Neuronal stem cell (in vitro differentiated cells): ENCODE results near the gene DDX23.
A peak's percentile ranks its signal among the peaks of the same experiment; 100 is the strongest.

ENCODE experiments used
- DNase-seq: peaks from one replicate; pipeline ENCODE4 v3.0.0-alpha.2; 2013; ENCODE audit warnings: low spot score
- H2AFZ ChIP-seq: one replicate; pipeline ENCODE4 v1.6.1; 2013; ENCODE audit warnings: mild to moderate bottlenecking, low read length, inconsistent platforms
- H2AK5ac ChIP-seq: 2 replicates; pipeline ENCODE4 v1.6.1; 2013; ENCODE audit warnings: low read depth, mild to moderate bottlenecking, inconsistent platforms, low read length, moderate library complexity, mixed read lengths
- H2BK120ac ChIP-seq: 2 replicates; pipeline ENCODE4 v1.6.1; 2013; ENCODE audit warnings: low read depth, mild to moderate bottlenecking, inconsistent platforms, low read length, moderate library complexity, mixed read lengths
- H2BK12ac ChIP-seq: one replicate; pipeline ENCODE4 v1.6.1; 2013; ENCODE audit warnings: low read length, inconsistent platforms
- H2BK15ac ChIP-seq: 2 replicates; pipeline ENCODE4 v1.6.1; 2013; ENCODE audit warnings: mild to moderate bottlenecking, low read length, inconsistent platforms, mixed read lengths
- H2BK5ac ChIP-seq: one replicate; pipeline ENCODE4 v1.6.1; 2013; ENCODE audit warnings: inconsistent platforms, mild to moderate bottlenecking, low read length, moderate library complexity
- H3K14ac ChIP-seq: one replicate; pipeline ENCODE4 v1.6.1; 2013; ENCODE audit warnings: low read length, inconsistent platforms
- H3K18ac ChIP-seq: 2 replicates; pipeline ENCODE4 v1.6.1; 2013; ENCODE audit warnings: low read length, inconsistent platforms
- H3K23ac ChIP-seq: 2 replicates; pipeline ENCODE4 v1.6.1; 2013; ENCODE audit warnings: low read depth, mild to moderate bottlenecking, mixed read lengths, low read length, inconsistent platforms; ENCODE audit not compliant: poor library complexity
- H3K27ac ChIP-seq: replicated peaks from 3 replicates; pipeline ENCODE4 v1.5.1; 2013; ENCODE audit warnings: low read length, inconsistent platforms
- H3K27me3 ChIP-seq, 3 experiments: 2 replicates each; pipeline ENCODE4 v1.6.1; 2013; ENCODE audit warnings: low read length in 3 of 3, mild to moderate bottlenecking in 2 of 3, inconsistent platforms in 1 of 3, low read depth in 1 of 3, mixed read lengths in 1 of 3, moderate library complexity in 1 of 3; ENCODE audit not compliant: control insufficient read depth in 3 of 3, insufficient read depth in 3 of 3
- H3K36me3 ChIP-seq, 2 donors: replicated peaks in 1 of 2; 2 replicates each; pipeline ENCODE4 v1.6.1; 2013; ENCODE audit warnings: low read length in 2 of 2; ENCODE audit not compliant: control insufficient read depth in 2 of 2, insufficient read depth in 2 of 2
- H3K4ac ChIP-seq: 2 replicates; pipeline ENCODE4 v1.6.1; 2013; ENCODE audit warnings: inconsistent platforms, mild to moderate bottlenecking, low read length, moderate library complexity
- H3K4me1 ChIP-seq, 2 donors: 1 replicate in 1 of 2; 2 replicates in 1 of 2; pipeline ENCODE4 v1.6.1; 2013; ENCODE audit warnings: low read length in 2 of 2, low read depth in 1 of 2; ENCODE audit not compliant: control insufficient read depth in 2 of 2, insufficient read depth in 1 of 2
- H3K4me2 ChIP-seq: one replicate; pipeline ENCODE4 v1.6.1; 2013; ENCODE audit warnings: mild to moderate bottlenecking, low read length, inconsistent platforms; ENCODE audit not compliant: insufficient read depth, poor library complexity, severe bottlenecking
- H3K4me3 ChIP-seq, 2 donors: 2 replicates each; pipeline ENCODE4 v1.5.1; 2013; ENCODE audit warnings: low read length in 2 of 2, mild to moderate bottlenecking in 2 of 2, inconsistent platforms in 1 of 2, moderate library complexity in 1 of 2
- H3K79me1 ChIP-seq: one replicate; pipeline ENCODE4 v1.6.1; 2013; ENCODE audit warnings: low read depth, mild to moderate bottlenecking, inconsistent platforms, low read length, moderate library complexity
- H3K9ac ChIP-seq: one replicate; pipeline ENCODE4 v1.6.1; 2013; ENCODE audit warnings: mild to moderate bottlenecking, low read depth, low read length, inconsistent platforms; ENCODE audit not compliant: poor library complexity
- H3K9me3 ChIP-seq, 2 donors: replicated peaks in 1 of 2; 2 replicates each; pipeline versions ENCODE3 to v1.6.1; 2013; ENCODE audit warnings: low read length in 2 of 2, mild to moderate bottlenecking in 2 of 2, inconsistent platforms in 1 of 2, low read depth in 1 of 2, mixed read lengths in 1 of 2, moderate library complexity in 1 of 2; ENCODE audit not compliant: control insufficient read depth in 2 of 2, insufficient read depth in 1 of 2
- H4K8ac ChIP-seq: one replicate; pipeline ENCODE4 v1.6.1; 2013; ENCODE audit warnings: low read depth, mild to moderate bottlenecking, inconsistent platforms, low read length, moderate library complexity
- H4K91ac ChIP-seq: one replicate; pipeline ENCODE4 v1.6.1; 2013; ENCODE audit warnings: low read length, low read depth, mild to moderate bottlenecking, inconsistent platforms; ENCODE audit not compliant: poor library complexity
- whole genome bisulfite sequencing, 2 donors: extraction: QIAGEN DNeasy Blood & Tissue Kit; methylation state at CpG; one replicate each; pipeline ENCODE4 v1.1.7; 2013; ENCODE audit warnings: missing lambda C conversion rate in 2 of 2, mixed read lengths in 1 of 2; ENCODE audit not compliant: insufficient read length in 2 of 2, insufficient replicate concordance in 1 of 2; ENCODE audit errors: extremely low coverage in 2 of 2; 5-methylcytosine and 5-hydroxymethylcytosine counted together

The DDX23 gene

DNA sequence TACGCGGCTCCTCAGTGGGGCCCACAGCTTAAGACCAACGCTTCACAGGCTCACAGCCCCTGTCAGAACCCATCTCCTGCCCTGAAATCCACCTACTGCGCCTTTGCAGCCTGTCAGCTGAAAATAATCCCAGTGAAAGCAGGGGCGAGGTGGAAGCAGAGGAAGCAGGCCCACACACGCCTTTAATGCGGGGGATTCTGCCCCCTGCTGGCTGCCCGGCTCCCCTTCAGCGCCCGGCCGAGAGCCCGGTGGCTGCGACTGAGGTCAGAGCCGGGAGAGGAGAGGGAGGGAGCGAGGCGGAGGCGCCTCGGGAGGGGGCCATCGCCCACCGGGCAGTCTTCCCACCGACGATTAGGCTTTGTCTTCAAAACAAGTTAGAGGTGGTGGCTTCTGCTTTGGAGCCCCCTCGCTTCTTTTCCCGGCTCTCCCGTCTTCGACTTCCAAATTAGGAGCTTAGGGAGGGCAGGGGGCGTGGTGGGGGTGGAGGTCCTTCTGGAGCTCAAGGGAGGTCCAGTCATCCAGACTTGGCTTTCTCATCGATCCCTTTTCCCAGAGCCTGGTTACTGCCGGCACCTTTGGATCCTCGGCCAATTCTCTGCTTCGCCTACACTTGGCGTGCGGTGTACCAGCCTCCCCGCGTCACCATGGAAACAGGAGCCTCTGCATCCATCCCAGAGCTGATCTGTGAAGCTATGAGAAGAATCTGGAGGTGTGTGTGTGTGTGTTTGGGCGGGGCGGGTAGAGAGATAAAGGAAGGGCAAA lies 38.9 kb upstream of the DDX23 start:
- Histone ChIP-seq H2AK5ac (peak overlapping the region; percentile 52), H3K4me3 (peak overlapping the region; percentile 31 to 73), H3K4me1 (peaks cover 7 to 8% of the 10 kb centered on the region in 2 donors), H3K79me1 (no peaks in the 10 kb centered on the region), H3K18ac (peak overlapping the region; percentile 87), H2AFZ (peak overlapping the region; percentile 88), H2BK15ac (no peak overlapping the region), H3K4ac (no peak overlapping the region), H4K8ac (no peak overlapping the region), H3K23ac (no peak overlapping the region), H2BK120ac (peak overlapping the region; percentile 31), H3K27ac (peak overlapping the region; percentile 36), H3K36me3 (no peaks in the 10 kb centered on the region), H2BK12ac (no peak overlapping the region), H3K9me3 (no peaks in the 10 kb centered on the region), H4K91ac (no peak overlapping the region), H3K9ac (no peak overlapping the region), H2BK5ac (no peak overlapping the region), H3K4me2 (peak overlapping the region; percentile 80), H3K27me3 (no peaks in the 10 kb centered on the region), H3K14ac (no peak overlapping the region)
- no CpG with 5 or more reads among the region's 37 CpGs for WGBS, 2 donors
- DNase-seq, result peak; percentile 79

- WGBS, 2 donors, result no CpG with 5 or more reads among the region's 3 CpGs
- no peak overlapping the region for H3K4me2 ChIP-seq
Observed at GRCh38 chr12:48889679-48890078, 37.7 kb upstream of the DDX23 start.

DNA sequence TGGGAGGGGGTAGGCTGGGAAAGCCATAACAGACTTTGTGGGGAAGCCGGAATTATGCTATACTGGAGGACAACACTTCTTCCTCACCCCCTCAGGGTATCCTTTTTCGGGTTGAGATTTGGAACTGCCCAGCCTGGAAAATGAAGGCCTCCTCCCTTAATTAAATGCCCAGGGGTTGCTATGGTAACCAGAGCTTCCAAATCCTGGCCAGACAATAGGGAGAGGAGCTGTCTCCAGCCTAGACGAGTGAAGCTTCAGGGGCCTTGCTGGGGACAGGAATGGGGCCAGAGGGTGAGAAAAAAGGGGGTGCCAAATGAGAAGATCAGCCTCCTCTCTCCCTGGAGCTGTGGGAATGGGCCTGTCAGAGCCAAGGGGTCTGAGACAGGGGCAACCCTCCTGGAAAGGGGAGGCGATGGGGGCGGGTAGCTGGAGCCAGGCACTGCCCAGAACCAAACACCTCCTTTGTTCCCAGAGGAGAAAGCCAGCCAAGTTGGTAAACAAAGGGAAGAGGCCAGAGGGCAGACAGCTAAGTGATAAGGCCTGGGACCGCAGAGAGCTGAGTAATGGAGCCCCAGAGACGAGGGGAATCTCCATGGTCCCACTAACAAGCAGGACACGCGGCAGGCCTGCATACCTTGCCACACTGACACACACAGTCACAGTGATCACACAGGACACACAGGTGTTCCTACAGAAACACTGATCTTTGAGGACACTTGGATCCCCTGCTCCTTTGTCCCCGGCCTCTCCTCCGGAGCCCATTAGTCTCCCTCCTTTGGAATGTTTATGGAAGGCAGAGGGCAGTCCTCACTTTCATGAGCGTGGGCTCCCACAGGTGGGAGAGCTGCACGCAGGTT lies 31.6 kb upstream of the DDX23 start:
- H3K14ac ChIP-seq, result no peak overlapping the region
- no peak overlapping the region for H3K4ac ChIP-seq
- H2BK12ac ChIP-seq, result peak overlapping the region; percentile 67
- peak overlapping the region; percentile 57 for H2BK15ac ChIP-seq
- H2BK120ac ChIP-seq, result peak overlapping the region; percentile 89
- DNase-seq, result peak; percentile 91
- peak overlapping the region; percentile 27 to 29 for H3K4me3 ChIP-seq
- H3K4me2 ChIP-seq, result peak overlapping the region; percentile 56
- WGBS, 2 donors, result no CpG with 5 or more reads among the region's 13 CpGs
- no peaks in the 10 kb centered on the region for H3K36me3 ChIP-seq
- peak overlapping the region; percentile 82 for H2BK5ac ChIP-seq
- no peak overlapping the region for H4K91ac ChIP-seq
- H3K27me3 ChIP-seq, result no peaks in the 10 kb centered on the region
- H2AK5ac ChIP-seq, result peak overlapping the region; percentile 34
- peak overlapping the region; percentile 79 for H2AFZ ChIP-seq
- H3K79me1 ChIP-seq, result no peaks in the 10 kb centered on the region
- no peak overlapping the region for H4K8ac ChIP-seq
- peak overlapping the region; percentile 92 for H3K18ac ChIP-seq
- peak overlapping the region; percentile 95 for H3K27ac ChIP-seq
- H3K9me3 ChIP-seq, result no peaks in the 10 kb centered on the region
- H3K4me1 ChIP-seq, result peaks cover 22 to 29% of the 10 kb centered on the region in 2 donors
- peak overlapping the region; percentile 31 for H3K9ac ChIP-seq
- no peak overlapping the region for H3K23ac ChIP-seq

More at GRCh38 chr12:48889679-48890078, 37.7 kb upstream of the DDX23 start:
- Histone ChIP-seq H3K9ac (no peak overlapping the region), H3K27me3 (no peaks in the 10 kb centered on the region), H3K4ac (no peak overlapping the region), H3K9me3 (no peaks in the 10 kb centered on the region), H3K4me3 (no peak overlapping the region), H2BK12ac (peak overlapping the region; percentile 46), H3K79me1 (no peaks in the 10 kb centered on the region), H3K4me1 (peaks cover 7 to 8% of the 10 kb centered on the region in 2 donors), H4K91ac (no peak overlapping the region), H3K23ac (no peak overlapping the region), H3K18ac (peak overlapping the region; percentile 61), H2AK5ac (peak overlapping the region; percentile 92), H2BK5ac (peak overlapping the region; percentile 26), H3K36me3 (no peaks in the 10 kb centered on the region), H2BK120ac (peak overlapping the region; percentile 88), H2BK15ac (peak overlapping the region; percentile 97), H2AFZ (no peak overlapping the region), H3K27ac (no peak overlapping the region), H4K8ac (no peak overlapping the region), H3K14ac (no peak overlapping the region)
- no peak for DNase-seq

- H3K4me3 ChIP-seq, result peak overlapping the region in 1 of 2 donors; percentile 27
- H2BK5ac ChIP-seq, result peak overlapping the region; percentile 82
Observed at GRCh38 chr12:48882972-48883304, 31.0 kb upstream of the DDX23 start.

More at GRCh38 chr12:48882972-48883304, 31.0 kb upstream of the DDX23 start:
- Histone ChIP-seq H2BK15ac (no peak overlapping the region), H3K36me3 (no peaks in the 10 kb centered on the region), H3K4me2 (peak overlapping the region; percentile 56), H3K4ac (no peak overlapping the region), H2AK5ac (peak overlapping the region; percentile 34), H3K9me3 (no peaks in the 10 kb centered on the region), H3K4me1 (peaks cover 22 to 29% of the 10 kb centered on the region in 2 donors), H3K14ac (no peak overlapping the region), H3K27ac (peak overlapping the region; percentile 95), H4K91ac (no peak overlapping the region), H3K79me1 (no peaks in the 10 kb centered on the region), H2AFZ (peak overlapping the region; percentile 79), H4K8ac (no peak overlapping the region), H2BK12ac (peak overlapping the region; percentile 67), H2BK120ac (peak overlapping the region; percentile 89), H3K27me3 (no peaks in the 10 kb centered on the region), H3K9ac (no peak overlapping the region), H3K23ac (no peak overlapping the region), H3K18ac (peak overlapping the region; percentile 92)
- no CpG with 5 or more reads among the region's 3 CpGs for WGBS, 2 donors
- no peak for DNase-seq
